K562 (cell line): ENCODE results near the gene COBLL1.

Experiments used
- CTBP1 ChIP-seq: fragments of 450-650 bp; IDR thresholded peaks from 2 replicates; pipeline ENCODE4 v1.6.1; 2016; ENCODE audit warnings: borderline replicate concordance
- KLF16 ChIP-seq: IDR thresholded peaks from 2 replicates; pipeline ENCODE4 v1.6.1; 2016; ENCODE audit warnings: antibody characterized with exemption
- NFRKB ChIP-seq: fragments of 450-650 bp; IDR thresholded peaks from 2 replicates; pipeline ENCODE4 v1.6.1; 2016; ENCODE audit warnings: low read depth
- POLR2AphosphoS5 ChIP-seq: IDR thresholded peaks from 2 replicates; pipeline ENCODE4 v1.6.1; 2011; ENCODE audit warnings: mild to moderate bottlenecking, low read depth, low read length, moderate library complexity; ENCODE audit not compliant: control insufficient read depth, insufficient read depth
- RAD21 ChIP-seq, 2 experiments: fragments of 250-450 bp in 1 of 2; fragments of 450-650 bp in 1 of 2; sonication (Bioruptor Pico) in 1 of 2; formaldehyde crosslinking in 1 of 2; IDR thresholded peaks in 1 of 2; conservative IDR thresholded peaks in 1 of 2; 2 replicates each; pipeline versions ENCODE4 v1.4.0 to v1.8.0; 2020 to 2022; ENCODE audit warnings: mild to moderate bottlenecking in 2 of 2, moderate library complexity in 1 of 2
- ZNF311 ChIP-seq: fragments of 250-450 bp; sonication (Bioruptor Pico); IDR thresholded peaks from 2 replicates; pipeline ENCODE4 v1.4.0; 2020; ENCODE audit warnings: mild to moderate bottlenecking, moderate library complexity
- TF ChIP-seq, protein P1 (sequence below): sonication (generic); formaldehyde crosslinking; IDR thresholded peaks from 2 replicates; pipeline ENCODE4 v1.8.1; 2023; ENCODE audit warnings: mild to moderate bottlenecking, missing genetic modification reagents, moderate library complexity
- TF ChIP-seq, protein P2 (sequence below), 3 experiments: IDR thresholded peaks in 2 of 3; conservative IDR thresholded peaks in 1 of 3; 2 replicates each; pipeline ENCODE4 v1.5.1; 2011 to 2012; ENCODE audit warnings: low read length in 3 of 3, mild to moderate bottlenecking in 3 of 3, control low read depth in 2 of 3, improper control_type of control experiment in 1 of 3, inconsistent platforms in 1 of 3, low read depth in 1 of 3, mixed read lengths in 1 of 3, moderate library complexity in 1 of 3; ENCODE audit not compliant: insufficient read depth in 2 of 3

DNA sequence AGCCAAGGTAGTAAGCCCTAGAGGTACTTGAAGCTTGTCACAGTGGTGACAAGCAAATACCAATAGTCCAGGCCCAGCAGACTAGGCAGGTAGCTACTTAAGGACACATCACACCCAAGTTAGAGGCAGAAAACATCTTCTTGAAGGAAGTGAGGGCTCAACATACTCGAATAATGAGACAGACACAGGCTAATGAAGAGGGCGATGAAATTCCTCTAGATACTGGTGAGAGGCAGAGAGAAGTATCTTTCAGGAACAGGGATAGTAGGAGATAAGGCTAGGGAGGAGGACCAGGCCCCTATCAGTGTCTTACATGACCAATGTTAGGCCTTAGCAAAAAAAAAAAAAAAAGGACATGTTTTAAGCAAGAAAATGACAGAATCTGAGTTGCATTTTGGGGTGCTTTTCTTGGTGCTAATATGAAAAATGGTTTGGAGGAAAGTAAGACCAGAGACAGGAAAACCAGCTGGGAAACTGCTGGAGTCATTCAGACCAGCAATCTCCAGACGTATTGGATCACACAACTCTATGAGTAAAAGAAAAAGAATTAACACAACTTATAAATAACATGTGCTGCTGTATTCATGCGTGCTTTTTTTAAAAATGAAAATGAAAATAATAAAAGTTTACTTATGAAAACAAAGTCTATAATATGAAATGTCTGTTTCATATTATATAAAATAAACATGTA, 37.7 kb downstream of the COBLL1 start:
- TF ChIP-seq, protein P1, sequence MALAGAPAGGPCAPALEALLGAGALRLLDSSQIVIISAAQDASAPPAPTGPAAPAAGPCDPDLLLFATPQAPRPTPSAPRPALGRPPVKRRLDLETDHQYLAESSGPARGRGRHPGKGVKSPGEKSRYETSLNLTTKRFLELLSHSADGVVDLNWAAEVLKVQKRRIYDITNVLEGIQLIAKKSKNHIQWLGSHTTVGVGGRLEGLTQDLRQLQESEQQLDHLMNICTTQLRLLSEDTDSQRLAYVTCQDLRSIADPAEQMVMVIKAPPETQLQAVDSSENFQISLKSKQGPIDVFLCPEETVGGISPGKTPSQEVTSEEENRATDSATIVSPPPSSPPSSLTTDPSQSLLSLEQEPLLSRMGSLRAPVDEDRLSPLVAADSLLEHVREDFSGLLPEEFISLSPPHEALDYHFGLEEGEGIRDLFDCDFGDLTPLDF = no peak
- TF ChIP-seq RAD21 (CRISPR knock-in tag; conservative IDR thresholded peaks at IDR 0.05 in 1 of 2, IDR thresholded peaks at IDR 0.05 in 1 of 2) (no peak), POLR2AphosphoS5 (no peak), NFRKB (no peak), CTBP1 (no peak), KLF16 (no peak), ZNF311 (CRISPR knock-in tag) (no peak)
- TF ChIP-seq, protein P2, sequence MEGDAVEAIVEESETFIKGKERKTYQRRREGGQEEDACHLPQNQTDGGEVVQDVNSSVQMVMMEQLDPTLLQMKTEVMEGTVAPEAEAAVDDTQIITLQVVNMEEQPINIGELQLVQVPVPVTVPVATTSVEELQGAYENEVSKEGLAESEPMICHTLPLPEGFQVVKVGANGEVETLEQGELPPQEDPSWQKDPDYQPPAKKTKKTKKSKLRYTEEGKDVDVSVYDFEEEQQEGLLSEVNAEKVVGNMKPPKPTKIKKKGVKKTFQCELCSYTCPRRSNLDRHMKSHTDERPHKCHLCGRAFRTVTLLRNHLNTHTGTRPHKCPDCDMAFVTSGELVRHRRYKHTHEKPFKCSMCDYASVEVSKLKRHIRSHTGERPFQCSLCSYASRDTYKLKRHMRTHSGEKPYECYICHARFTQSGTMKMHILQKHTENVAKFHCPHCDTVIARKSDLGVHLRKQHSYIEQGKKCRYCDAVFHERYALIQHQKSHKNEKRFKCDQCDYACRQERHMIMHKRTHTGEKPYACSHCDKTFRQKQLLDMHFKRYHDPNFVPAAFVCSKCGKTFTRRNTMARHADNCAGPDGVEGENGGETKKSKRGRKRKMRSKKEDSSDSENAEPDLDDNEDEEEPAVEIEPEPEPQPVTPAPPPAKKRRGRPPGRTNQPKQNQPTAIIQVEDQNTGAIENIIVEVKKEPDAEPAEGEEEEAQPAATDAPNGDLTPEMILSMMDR (IDR thresholded peaks at IDR 0.05 in 2 of 3, conservative IDR thresholded peaks at IDR 0.05 in 1 of 3; ENCODE audit: insufficient read depth in 2 of 3, low read depth in 1 of 3, low read length in 3 of 3) = no peak
